ENCODE measurements around the gene CETN1.
A peak's percentile ranks its signal among the peaks of the same experiment; 100 is the strongest.

The CETN1 gene

DNA sequence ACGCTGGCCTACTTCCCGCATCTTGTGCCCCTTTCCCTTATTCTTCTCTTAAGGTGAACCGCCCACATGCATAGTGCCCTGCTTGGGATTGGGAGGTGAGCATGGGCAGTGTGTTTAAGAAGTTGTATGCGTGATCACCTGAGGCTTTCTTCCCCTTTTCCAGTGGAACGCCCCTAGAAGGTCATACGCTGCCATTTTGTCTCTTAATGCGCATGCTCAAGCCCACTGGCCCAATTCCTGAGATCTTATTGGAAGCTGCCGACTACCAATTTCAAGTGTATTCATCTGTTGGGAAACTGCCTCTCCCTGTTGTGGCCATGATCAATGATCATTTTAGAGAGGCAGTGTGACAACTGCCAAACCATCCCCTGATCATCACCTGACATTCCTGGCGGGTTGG lies 3.3 kb upstream of the CETN1 start:
- DNase-seq (ENCODE audit: low read depth) = no peak

DNA sequence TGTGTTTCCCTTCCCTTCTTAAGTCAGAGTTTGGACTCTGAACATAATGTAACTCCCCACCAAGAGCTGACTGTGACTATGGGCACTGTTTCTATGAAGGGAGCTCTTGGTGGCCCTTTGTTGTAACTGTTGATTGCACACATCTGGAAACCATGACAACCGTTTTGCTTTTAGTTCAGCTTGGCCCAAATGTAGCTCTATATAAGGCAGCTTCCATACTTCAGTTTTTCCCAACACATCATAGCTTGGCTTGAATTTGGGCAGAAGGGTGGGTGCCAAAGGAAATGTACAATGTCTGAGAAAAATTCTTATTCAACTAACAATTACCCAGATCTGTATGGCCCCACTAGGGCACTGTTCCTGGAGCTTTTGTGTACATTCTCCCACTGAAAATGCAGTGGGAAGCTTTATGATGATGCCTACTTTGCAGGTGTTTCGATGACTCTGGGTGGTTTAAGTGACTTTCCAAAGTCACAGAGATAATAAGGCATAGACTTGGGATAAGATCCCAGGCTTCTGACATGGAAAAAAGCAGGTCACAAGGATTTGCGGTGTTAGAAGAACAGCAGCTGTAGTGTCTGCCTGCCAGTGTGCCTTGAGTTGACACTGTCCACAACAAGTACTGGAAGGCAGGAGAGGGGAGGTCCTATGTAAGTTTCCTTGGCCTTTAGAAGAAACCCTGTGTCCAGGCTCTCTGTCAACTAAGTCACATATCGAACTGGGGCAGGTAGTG lies 2.4 kb upstream of the CETN1 start:
- DNase-seq (ENCODE audit: low read depth) = no peak

- no peak for DNase-seq (ENCODE audit: low read depth)
Measured at GRCh38 chr18:579238-579637, 942 bp upstream of the CETN1 start.

DNA sequence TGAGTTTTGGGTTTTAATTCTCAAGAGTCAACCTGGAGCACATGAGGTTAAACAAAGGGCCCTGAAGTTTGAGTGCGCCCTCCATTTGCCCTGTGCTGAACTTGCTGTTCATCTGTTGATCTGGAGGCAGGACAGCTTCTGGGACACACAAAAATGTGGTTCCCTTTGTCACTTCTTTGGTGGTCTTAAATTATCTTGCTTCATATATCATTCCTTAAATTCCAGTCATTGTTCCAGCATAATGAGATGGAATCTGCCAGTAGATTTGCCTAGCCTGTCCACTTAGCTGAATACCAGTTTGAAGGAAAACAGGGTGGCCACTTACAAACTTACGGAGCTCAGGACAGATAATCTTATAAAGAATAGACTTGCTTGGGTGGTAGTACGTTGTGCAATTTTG lies 916 bp downstream of the CETN1 start:
- DNase-seq (ENCODE audit: low read depth) = no peak

DNA sequence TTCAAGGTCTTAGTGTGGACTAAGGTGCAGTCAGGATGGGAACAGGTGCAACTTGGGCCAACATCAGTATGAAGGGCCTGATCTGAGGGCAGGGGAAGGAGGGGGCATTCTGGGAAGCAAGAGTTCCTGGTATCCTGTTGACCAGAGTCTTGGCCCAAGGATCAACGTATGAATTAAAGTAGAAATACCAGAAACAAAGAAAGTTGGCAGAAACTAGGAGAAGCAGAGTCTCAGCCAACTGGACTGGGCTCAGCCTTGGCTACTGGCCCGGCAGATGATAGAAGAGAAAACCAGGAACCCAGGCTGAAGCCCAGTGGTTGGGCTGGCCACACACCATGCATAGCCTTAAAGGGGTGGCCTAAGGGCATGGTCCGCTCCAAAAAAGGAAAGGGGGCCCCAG lies 2.3 kb downstream of the CETN1 start:
- no peak for DNase-seq (ENCODE audit: low read depth)

DNA sequence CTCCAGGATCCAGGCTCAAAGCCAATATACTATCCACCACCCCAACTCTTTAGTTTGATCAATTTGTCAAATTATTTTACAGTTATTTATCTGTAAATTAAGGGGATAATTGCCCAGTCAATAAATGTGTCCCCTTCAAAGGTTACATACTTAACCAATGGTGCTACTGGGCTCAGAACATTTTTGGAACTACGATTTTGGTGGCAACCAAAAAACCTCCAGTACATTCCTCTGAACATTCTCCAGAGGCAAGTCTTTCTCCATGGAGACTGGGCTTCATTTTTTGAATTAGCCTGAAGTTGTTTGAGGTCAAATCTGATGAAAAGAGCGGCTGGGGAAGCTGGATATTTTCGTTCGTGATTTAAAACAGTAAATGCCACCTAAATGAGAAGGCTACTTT lies 14.9 kb downstream of the CETN1 start:
- no peak for DNase-seq (ENCODE audit: low read depth)

GRCh38 chr18:595571-595970 lies 15.4 kb downstream of the CETN1 start:
- no peak for DNase-seq (ENCODE audit: low read depth)

- DNase-seq (ENCODE audit: low read depth) = no peak
Measured at GRCh38 chr18:596288-596881, 16.2 kb downstream of the CETN1 start.

DNA sequence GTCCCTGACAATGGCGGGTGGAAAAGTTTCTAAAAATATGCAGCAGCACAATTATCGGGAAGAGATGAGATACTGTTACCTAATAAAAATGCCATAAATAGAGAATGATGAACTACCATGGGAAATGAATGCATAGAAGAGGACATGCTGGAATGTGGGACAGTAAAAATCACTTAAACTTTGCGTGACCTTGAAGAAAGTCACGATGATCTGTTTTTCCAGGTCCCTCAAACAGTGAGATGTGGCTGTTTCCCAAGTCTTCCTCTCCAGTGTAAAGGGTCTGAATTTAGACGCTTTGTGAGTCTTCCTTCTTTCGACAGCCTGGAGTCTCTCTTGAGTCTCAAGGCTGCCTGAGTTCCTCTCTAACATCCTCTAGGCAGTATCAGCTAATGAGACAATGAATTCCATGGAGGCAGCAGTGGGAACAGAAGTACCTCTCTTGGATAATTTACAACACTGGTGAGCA lies 18.0 kb downstream of the CETN1 start:
- DNase-seq (ENCODE audit: low read depth) = no peak

DNA sequence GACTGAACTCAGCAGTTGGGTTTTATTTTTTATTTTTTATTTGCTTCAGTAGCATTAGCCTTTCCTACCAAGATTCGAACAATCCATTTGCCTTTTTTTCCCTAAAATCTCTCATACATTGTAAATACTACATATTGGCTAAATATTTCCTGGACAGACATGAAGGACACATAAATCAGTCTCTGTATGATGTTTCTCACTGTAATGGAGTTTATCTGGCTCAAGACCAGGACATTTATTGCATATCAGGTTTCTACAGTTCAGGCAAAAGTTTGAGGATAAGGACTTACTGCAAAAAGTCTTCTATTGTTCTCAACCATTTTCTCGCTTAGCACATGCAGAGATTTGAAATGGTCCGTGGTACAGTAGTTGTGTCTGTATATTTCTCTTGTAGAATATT lies 19.9 kb downstream of the CETN1 start:
- DNase-seq (ENCODE audit: low read depth) = no peak

- no peak for DNase-seq (ENCODE audit: low read depth)
Measured at GRCh38 chr18:604771-605170, 24.6 kb downstream of the CETN1 start.

GRCh38 chr18:607930-608329 lies 27.8 kb downstream of the CETN1 start:
- DNase-seq (ENCODE audit: low read depth) = no peak

DNA sequence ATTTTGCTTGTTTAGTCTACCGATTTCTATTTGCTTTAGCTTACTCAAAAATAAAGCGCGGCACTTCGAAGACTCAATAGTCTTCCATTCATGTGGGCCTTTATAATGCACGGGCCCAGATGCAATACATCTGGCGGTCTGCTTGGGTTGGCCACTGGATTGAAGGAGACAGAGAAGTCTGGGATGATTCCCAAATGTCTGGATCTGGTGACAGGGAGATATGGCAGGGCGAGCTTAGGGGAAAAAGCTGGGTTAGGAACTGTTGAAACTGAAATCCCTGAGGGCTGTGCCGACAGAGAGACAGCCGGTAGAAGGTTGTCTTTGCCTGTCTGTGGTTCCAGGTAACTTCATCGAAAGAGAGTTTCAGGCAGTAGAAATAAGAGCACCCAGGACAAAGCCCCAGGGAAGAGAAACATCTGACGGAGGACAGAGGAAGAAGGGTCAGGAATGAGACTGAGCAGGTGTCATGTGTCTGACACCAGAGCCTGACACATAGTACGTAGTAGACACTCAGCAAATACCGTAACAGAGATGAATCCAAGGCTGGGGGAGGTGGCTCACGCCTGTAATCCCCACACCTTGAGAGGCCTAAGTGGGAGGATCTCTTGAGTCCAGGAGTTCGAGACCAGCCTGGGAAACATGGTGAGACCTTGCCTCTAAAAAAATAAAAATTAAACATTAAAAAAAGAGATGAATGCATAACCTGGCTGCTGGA lies 30.2 kb downstream of the CETN1 start:
- DNase-seq (ENCODE audit: low read depth) = no peak

DNA sequence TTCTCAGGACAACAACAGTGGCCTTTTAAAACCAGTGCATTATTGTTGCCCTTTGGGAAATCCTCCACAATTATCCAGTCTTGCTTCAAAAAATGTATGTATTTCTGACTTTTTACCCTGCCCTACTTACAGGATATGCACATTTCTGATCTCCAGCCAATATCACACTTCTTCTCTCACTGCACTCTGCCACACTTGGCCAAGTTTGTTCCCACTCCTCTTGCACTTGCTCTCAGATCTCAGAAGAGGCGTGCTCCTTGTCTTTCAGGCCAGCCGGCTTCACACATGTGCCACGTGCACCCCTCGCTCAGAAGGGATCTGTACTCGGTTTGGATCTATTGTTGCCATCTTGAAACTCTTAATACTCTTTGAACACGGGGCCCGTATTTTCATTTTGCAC lies 32.0 kb downstream of the CETN1 start:
- no peak for DNase-seq (ENCODE audit: low read depth)

DNA sequence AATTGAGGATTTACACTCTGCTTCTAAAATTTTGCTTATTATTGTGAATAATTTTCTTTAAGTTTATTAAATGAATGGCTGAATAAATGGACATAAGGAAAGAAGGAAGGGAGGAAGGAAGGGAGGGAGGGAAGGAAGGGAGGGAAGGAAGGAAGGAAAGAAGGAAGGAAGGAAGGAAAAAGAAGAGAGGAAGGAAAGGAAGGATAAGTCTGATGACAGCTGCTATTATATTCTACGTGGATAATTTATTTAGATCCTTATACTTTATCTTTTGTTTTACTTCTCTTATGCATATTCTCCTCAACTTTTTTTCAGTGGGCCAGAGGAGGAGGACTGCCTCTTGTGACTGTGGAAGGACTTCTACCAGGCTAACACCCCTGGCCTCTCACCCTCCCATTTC lies 34.0 kb downstream of the CETN1 start:
- no peak for DNase-seq (ENCODE audit: low read depth)

DNA sequence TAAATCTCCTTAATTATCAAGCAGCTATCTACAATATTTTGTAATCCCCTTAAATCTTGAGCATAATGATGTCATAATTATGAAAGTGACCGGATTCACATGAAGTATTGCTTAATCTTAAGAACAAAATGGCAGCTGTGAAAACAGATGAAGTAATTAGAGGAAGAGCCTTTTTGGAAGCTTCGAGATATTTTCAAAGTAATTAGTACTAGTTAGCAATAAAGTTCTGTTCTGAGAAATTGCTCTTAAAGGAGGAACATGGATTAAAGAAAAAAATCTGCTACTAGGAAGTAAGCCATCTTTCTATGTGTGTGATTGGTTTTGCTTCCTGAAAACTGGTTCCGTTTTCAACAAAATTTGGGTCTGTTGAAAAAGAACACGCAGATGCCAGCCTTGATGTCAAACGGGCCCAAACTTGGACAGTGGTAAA lies 34.9 kb downstream of the CETN1 start:
- DNase-seq (ENCODE audit: low read depth) = no peak

DNA sequence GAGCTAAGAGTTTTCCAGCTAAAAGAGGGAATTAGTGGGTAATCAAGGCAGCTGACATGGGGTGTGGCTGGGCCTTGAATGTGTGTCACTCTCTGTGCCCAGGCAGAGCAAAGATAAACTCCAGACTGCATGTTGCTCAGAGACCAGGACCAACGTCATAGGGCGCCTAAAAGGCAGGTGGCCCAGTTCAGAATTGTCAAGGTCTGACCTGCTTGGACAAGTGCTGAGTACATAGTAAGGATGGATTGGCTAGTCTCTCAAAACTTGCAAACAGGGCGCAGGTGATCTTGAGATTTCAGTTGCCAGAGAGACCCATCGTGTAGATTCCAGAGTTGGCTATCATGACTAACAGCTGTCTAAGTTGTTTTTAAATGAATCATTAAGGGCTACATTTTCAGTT lies 35.6 kb downstream of the CETN1 start:
- DNase-seq (ENCODE audit: low read depth) = no peak

- no peak for DNase-seq (ENCODE audit: low read depth)
Measured at GRCh38 chr18:616380-616995, 36.3 kb downstream of the CETN1 start.

- DNase-seq (ENCODE audit: low read depth) = no peak
Measured at GRCh38 chr18:617970-618504, 37.9 kb downstream of the CETN1 start.

- DNase-seq (ENCODE audit: low read depth) = no peak
Measured at GRCh38 chr18:618618-619017, 38.4 kb downstream of the CETN1 start.

- DNase-seq (ENCODE audit: low read depth) = peak; percentile 26
Measured at GRCh38 chr18:621291-622043, 41.3 kb downstream of the CETN1 start.

DNA sequence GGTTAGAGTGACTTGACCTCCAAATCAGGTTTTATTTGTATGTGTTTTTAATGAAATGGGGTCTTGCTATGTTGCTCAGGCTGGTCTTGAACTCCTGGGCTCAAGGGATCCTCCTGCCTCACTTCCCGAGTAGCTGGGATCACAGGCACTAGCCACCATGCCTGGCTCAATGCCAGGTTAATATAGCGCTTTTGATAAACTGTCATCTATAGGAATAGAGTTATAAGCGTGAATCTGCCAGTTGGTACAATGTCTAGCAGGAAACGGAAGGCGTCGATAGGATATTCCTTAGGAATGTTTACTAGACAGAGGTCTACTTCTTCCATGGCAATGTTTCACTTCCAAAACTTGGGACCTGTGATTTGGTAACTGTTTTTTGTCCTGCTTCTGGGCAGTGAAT lies 42.1 kb downstream of the CETN1 start:
- no peak for DNase-seq (ENCODE audit: low read depth)
